ENCODE results near the gene ARPC1A. TPM values are rescaled to one million over a fixed set of nuclear protein-coding genes. Genes with fewer than 3 reads are reported as not detected.
A peak's percentile ranks its signal among the peaks of the same experiment; 100 is the strongest.
"Not testable (repeated sequence)": the region's sequence is repeated elsewhere in the genome, so short reads cannot be mapped to it uniquely, and the experiment has no call there.

The ARPC1A gene
- total RNA-seq, 2 donors from 2014 or later = 62.3 to 69.8 TPM

DNA sequence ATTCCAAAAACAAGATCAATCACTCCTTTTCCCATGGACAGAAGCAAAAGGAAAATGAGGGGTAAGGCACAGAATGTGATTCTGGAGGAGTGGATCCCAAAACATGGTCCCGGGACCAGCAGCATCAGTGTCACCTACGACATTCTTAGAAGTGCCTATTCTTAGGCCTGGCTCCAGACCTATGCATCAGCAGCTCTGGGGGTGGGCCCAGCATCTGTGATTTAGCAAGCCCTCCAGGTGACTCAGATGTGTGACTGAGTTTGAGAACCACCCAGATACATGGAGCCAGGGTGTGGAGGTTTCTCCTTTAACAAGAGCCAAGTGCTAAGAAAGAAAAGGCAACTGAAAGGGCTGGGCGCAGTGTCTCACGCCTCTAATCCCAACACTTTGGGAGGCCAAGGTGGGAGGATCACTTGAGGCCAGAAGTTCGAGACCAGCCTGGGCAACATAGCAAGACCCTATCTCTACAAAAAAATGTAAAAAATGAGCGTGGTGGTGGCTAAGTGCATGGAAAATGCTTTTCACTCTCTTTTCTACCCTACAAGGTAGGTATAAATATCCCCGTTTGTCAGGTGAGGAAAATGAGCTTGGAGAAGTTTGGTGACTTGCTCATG is 17.1 kb upstream of the ARPC1A start:
- H3K9me3 Mint-ChIP-seq = no peaks in the 10 kb centered on the region
- no peaks in the 10 kb centered on the region for H3K36me3 Mint-ChIP-seq (ENCODE audit: insufficient read depth in 2 of 2)
- H3K27me3 Mint-ChIP-seq (ENCODE audit: low read depth) = peaks cover 9% of the 10 kb centered on the region
- H3K4me1 Mint-ChIP-seq (ENCODE audit: low read depth) = peaks cover 10% of the 10 kb centered on the region
- peak; percentile 59 to 76 for ATAC-seq (replicated peaks in 1 of 2)
- DNase-seq = peak; percentile 17 to 18
- H3K4me3 Mint-ChIP-seq = no peak overlapping the region
- no peak overlapping the region for H3K27ac Mint-ChIP-seq

DNA sequence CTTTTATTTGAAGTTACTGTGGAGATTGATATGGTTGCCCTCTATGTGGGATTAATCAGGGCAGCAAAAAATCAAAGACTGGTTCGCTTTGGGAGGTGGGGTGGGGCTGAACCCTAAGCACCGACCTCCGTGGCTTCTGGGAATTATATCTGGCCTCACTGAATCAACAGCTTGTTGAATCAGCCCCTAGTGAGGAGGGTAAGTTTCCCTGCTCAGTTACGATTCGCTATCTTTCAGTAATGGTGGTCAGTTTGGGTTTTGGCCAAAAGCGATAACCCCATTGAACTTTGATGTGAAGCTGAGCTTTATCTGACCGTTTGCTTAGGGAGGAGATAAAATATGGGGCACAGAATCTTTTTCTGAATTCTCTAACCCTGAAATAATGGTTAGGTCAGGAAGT is 16.6 kb upstream of the ARPC1A start:
- no peak overlapping the region for H3K27ac Mint-ChIP-seq
- H3K9me3 Mint-ChIP-seq = no peaks in the 10 kb centered on the region
- no peaks in the 10 kb centered on the region for H3K36me3 Mint-ChIP-seq (ENCODE audit: insufficient read depth in 2 of 2)
- H3K4me1 Mint-ChIP-seq (ENCODE audit: low read depth) = peaks cover 16% of the 10 kb centered on the region
- ATAC-seq (replicated peaks in 1 of 2) (no peak), DNase-seq (no peak)
- H3K27me3 Mint-ChIP-seq (ENCODE audit: low read depth) = peaks cover 9% of the 10 kb centered on the region
- H3K4me3 Mint-ChIP-seq = no peak overlapping the region

DNA sequence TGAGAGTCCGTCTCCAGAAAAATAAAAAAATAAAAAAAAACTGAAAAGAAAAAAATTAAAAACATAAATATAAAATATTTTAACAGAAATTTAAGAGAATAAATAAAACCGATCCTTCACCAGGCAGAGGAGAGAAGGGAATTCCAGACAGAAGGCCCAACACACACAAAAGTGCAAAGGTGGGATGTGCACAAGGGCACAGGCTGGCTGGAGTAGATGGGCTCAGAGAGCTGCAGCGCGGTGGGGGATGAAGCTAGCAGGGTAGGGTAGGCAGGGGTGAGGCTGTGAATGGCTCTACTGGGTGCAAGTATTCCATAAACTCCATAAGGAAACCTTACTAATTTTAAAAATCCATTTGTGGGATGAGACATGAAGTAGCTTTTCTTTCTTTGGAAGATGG is 15.7 kb upstream of the ARPC1A start:
- ATAC-seq (replicated peaks in 1 of 2) (no peak), DNase-seq (no peak)
- Mint-ChIP-seq H3K9me3 (no peaks in the 10 kb centered on the region), H3K36me3 (ENCODE audit: insufficient read depth in 2 of 2) (no peaks in the 10 kb centered on the region), H3K4me1 (ENCODE audit: low read depth) (peaks cover 22% of the 10 kb centered on the region), H3K27me3 (ENCODE audit: low read depth) (peaks cover 9% of the 10 kb centered on the region), H3K27ac (no peak overlapping the region), H3K4me3 (no peak overlapping the region)

DNA sequence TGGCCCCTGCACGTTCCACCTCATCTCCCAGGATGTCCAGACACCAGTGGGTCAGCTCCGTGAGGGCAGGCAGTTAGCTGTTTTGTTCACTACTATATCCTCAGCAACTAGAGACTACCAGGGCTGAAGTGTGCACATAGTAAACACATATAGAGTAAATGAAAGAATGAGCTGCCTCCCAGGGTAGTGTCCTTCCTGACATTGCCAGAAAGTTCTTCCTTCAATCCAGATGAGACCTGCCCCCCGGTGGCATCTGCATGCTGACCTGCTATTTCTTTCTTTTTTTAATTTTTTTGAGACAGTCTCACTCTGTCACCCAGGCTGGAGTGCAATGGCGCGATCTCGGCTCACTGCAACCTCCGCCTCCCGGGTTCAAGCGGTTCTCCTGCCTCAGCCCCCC is 14.0 kb upstream of the ARPC1A start:
- Mint-ChIP-seq H3K36me3 (ENCODE audit: insufficient read depth in 2 of 2) (no peaks in the 10 kb centered on the region), H3K27ac (no peak overlapping the region), H3K4me1 (ENCODE audit: low read depth) (peaks cover 22% of the 10 kb centered on the region), H3K9me3 (no peaks in the 10 kb centered on the region), H3K4me3 (no peak overlapping the region), H3K27me3 (ENCODE audit: low read depth) (peaks cover 9% of the 10 kb centered on the region)
- ATAC-seq (replicated peaks in 1 of 2) = no peak
- DNase-seq = no peak

DNA sequence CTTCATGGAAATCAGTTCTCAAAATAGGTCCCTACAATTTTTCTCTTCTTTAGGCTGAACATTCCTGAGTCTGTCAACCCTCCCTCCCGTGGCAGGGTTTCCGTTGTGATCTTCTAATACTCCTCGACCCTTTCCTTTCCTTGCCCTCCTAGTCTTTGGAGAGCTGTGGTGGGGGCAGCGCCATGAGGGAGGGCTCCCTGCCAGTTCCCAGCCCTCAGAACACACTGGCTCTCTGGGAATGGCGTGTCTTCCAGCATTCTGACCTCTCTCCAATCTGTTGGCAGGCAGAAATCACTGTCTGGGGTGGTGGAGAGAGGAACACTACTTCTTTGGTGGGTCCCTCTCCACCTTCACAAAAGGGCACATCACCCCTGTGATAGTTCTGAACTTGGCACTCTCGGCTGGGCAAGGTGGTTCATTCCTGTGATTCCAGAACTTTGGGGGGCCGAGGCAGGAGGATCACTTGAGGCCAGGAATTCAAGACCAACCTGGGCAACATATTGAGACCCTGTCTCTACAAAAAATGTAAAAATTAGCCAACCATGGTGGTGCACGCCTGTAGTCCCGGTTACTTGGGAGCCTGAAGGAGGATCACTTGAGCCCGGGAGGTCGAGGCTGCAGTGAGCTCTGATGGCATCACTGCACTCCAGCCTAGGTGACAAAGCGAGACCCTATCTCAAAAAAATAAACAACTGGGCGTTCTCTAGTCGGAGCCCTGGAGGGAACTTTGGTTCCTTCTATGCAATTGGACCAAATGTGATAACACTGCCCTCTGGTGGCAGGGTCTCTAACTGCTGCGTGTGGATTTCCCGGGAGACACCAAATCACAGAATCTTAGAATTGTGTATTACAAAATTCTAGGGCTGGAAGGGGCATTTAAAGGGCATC is 13.1 kb upstream of the ARPC1A start:
- DNase-seq = peak; percentile 68 to 80
- peaks cover 9% of the 10 kb centered on the region for H3K27me3 Mint-ChIP-seq (ENCODE audit: low read depth)
- H3K36me3 Mint-ChIP-seq (ENCODE audit: insufficient read depth in 2 of 2) = no peaks in the 10 kb centered on the region
- ATAC-seq (replicated peaks in 1 of 2) = peak; percentile 41 to 49
- H3K27ac Mint-ChIP-seq = no peak overlapping the region
- peaks cover 22% of the 10 kb centered on the region for H3K4me1 Mint-ChIP-seq (ENCODE audit: low read depth)
- no peaks in the 10 kb centered on the region for H3K9me3 Mint-ChIP-seq
- H3K4me3 Mint-ChIP-seq = peak overlapping the region; percentile 22 to 39

DNA sequence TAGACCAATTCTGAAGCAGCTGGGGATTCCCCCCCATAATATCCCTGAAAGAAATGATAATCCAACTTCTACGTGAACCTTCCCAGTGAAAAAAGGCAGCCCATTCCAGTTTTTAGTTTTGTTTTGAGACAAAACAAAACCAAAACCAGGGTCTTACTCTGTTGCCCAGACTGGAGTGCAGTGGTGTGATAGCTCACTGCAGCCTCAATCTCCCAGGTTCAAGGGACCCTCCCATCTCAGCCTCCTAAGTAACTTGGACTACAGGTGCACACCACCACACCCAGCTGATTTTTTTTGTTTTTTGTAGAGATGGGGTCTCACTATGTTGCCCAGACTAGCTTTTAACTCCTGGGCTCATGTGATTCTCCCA is 12.5 kb upstream of the ARPC1A start:
- no peaks in the 10 kb centered on the region for H3K9me3 Mint-ChIP-seq
- no peaks in the 10 kb centered on the region for H3K36me3 Mint-ChIP-seq (ENCODE audit: insufficient read depth in 2 of 2)
- no peak overlapping the region for H3K27ac Mint-ChIP-seq
- peaks cover 22% of the 10 kb centered on the region for H3K4me1 Mint-ChIP-seq (ENCODE audit: low read depth)
- H3K4me3 Mint-ChIP-seq = peak overlapping the region; percentile 22 to 39
- no peak for DNase-seq
- peaks cover 9% of the 10 kb centered on the region for H3K27me3 Mint-ChIP-seq (ENCODE audit: low read depth)
- no peak for ATAC-seq (replicated peaks in 1 of 2)

DNA sequence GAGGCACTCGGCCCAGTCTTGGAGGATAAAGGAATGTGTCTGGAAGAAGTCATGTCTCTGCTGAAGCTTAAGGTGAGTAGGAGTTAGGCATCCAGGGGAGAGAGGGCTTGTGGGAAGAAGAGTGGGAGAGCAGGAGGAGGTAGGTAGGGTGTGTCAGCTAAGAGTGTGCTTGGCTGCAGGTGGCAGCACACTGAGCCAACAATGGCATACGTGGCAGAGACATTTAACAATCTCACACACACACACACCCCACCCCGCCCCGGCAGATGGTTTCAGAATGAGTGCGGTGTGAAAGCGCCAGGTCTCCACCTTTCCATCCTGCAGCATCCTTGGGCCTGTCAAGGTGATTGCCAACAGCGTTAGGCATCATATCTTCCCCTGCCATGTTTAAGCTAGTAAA is 11.2 kb upstream of the ARPC1A start:
- H3K27ac Mint-ChIP-seq = no peak overlapping the region
- H3K4me3 Mint-ChIP-seq = no peak overlapping the region
- ATAC-seq (replicated peaks in 1 of 2) (peak; percentile 92 to 93), DNase-seq (peak; percentile 59 to 65)
- peaks cover 22% of the 10 kb centered on the region for H3K4me1 Mint-ChIP-seq (ENCODE audit: low read depth)
- H3K27me3 Mint-ChIP-seq (ENCODE audit: low read depth) = peaks cover 9% of the 10 kb centered on the region
- no peaks in the 10 kb centered on the region for H3K9me3 Mint-ChIP-seq
- no peaks in the 10 kb centered on the region for H3K36me3 Mint-ChIP-seq (ENCODE audit: insufficient read depth in 2 of 2)

DNA sequence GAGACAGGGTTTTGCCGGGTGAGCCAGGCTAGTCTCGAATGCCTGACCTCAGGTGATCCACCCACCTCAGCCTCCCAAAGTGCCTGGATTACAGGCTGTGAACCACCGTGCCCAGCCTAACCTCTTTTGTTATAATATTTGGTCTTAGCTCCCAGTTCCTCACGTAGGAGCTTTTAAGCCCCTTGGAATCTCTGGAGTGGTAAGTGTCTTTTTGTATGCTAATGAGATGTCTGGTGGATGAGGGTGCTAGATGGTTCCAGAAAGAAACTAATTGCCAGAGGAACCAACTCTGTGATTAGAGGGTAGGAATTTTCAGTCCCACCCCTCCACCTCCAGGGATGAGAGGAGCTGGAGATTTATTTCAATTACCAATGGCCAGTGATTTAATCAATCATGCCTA is 5.3 kb upstream of the ARPC1A start:
- no peak for ATAC-seq (replicated peaks in 1 of 2)
- no peaks in the 10 kb centered on the region for H3K27me3 Mint-ChIP-seq (ENCODE audit: low read depth)
- no peaks in the 10 kb centered on the region for H3K4me1 Mint-ChIP-seq (ENCODE audit: low read depth)
- H3K27ac Mint-ChIP-seq = no peak overlapping the region
- H3K36me3 Mint-ChIP-seq (ENCODE audit: insufficient read depth in 2 of 2) = no peaks in the 10 kb centered on the region
- H3K4me3 Mint-ChIP-seq = no peak overlapping the region
- H3K9me3 Mint-ChIP-seq = no peaks in the 10 kb centered on the region
- no peak for DNase-seq

DNA sequence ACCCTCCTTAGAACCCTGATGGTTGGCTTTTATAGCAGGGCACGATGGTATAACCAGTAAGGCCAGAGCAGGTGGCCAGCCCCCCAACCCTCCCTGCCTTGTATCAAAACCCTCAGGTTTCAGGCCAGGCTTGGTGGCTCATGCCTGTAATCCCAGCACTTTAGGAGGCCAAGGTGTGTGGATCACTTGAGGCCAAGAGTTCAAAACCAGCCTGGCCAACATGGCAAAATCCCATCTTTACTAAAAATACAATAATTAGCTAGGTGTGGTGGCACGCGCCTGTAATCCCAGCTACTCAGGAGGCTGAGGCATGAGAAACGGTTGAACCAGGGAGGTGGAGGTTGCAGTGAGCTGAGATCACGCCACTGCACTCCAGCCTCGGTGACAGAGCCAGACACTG is 3.0 kb upstream of the ARPC1A start:
- H3K27ac Mint-ChIP-seq; DNase-seq; H3K36me3 Mint-ChIP-seq (ENCODE audit: insufficient read depth in 2 of 2); H3K9me3 Mint-ChIP-seq; H3K4me3 Mint-ChIP-seq; H3K27me3 Mint-ChIP-seq (ENCODE audit: low read depth); ATAC-seq (replicated peaks in 1 of 2): not testable (repeated sequence)
- peaks cover 13% of the 10 kb centered on the region for H3K4me1 Mint-ChIP-seq (ENCODE audit: low read depth)

DNA sequence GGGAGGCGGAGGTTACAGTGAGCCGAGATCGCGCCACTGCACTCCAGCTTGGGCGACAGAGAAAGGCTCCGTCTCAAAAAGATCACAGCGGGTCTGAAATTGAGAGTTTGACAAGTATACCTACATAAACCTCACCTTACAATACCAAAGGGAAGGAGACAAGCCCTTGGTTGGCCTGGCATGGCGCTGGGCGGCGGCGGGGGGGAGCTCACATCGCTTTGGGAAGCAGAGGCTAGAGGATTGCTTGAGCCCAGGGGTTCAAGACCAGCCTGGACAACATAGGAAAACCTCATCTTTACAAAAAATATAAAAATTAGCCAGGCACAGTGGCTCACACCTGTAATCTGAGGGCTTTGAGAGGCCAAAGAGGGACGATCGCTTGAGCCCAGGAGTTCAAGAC is 1.1 kb upstream of the ARPC1A start:
- no peak for ATAC-seq (replicated peaks in 1 of 2)
- H3K9me3 Mint-ChIP-seq = no peaks in the 10 kb centered on the region
- no peaks in the 10 kb centered on the region for H3K27me3 Mint-ChIP-seq (ENCODE audit: low read depth)
- H3K36me3 Mint-ChIP-seq (ENCODE audit: insufficient read depth in 2 of 2) = peaks cover 4 to 11% of the 10 kb centered on the region in 2 donors
- H3K27ac Mint-ChIP-seq = peak overlapping the region; percentile 92
- H3K4me1 Mint-ChIP-seq (ENCODE audit: low read depth) = peaks cover 30% of the 10 kb centered on the region
- no peak for DNase-seq
- H3K4me3 Mint-ChIP-seq = peak overlapping the region; percentile 89 to 95

DNA sequence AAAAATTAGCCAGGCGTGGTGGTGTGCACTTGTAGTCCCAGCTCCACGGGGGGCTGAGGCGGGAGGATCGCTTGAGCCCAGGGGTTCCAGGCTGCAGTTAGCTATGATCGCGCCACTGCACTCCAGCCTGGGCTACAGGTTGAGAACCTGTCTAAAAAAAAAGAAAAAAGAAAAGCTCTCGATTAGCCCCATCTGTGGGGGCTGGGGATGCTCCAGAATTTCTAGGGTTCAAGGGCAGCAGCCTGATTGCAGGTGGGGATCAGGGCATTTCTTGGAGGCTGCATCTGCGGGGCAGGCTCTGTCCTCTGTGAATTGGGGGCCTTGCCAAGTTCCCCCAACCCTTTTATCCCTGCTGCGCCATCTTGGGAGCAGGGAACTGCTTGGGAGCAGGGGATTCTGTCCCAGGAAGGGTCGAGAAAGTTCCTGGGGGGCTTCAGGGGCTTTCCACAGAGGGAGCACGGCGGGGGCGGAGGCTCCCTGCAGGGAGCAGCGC is 651 bp upstream of the ARPC1A start:
- Mint-ChIP-seq H3K4me3 (peak overlapping the region; percentile 89 to 95), H3K36me3 (ENCODE audit: insufficient read depth in 2 of 2) (peaks cover 4 to 11% of the 10 kb centered on the region in 2 donors), H3K27ac (peak overlapping the region; percentile 92), H3K27me3 (ENCODE audit: low read depth) (no peaks in the 10 kb centered on the region), H3K4me1 (ENCODE audit: low read depth) (peaks cover 34% of the 10 kb centered on the region), H3K9me3 (no peaks in the 10 kb centered on the region)
- ATAC-seq (replicated peaks in 1 of 2) (no peak), DNase-seq (no peak)

DNA sequence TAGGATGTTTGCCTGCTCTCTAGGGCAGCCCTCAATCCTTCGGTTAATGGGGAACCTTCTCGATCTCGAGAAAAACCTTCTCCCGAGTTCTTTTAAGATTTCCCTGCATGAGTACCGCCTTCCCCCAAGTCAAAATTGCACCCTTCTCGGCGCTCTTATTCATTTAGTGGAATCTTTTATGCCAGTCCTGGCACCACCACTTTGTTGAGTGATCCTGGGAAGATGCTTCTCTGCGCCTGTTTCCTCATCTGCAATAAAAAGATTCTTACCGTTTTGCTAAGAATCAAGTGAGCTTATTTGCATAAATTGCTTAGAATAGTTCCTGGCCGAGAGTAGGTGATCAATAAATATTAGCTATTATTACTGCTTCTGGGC is 697 bp downstream of the ARPC1A start:
- Mint-ChIP-seq H3K27me3 (ENCODE audit: low read depth) (no peaks in the 10 kb centered on the region), H3K4me1 (ENCODE audit: low read depth) (peaks cover 47% of the 10 kb centered on the region), H3K9me3 (no peaks in the 10 kb centered on the region), H3K27ac (peak overlapping the region; percentile 95), H3K4me3 (peak overlapping the region; percentile 89 to 95), H3K36me3 (ENCODE audit: insufficient read depth in 2 of 2) (peaks cover 4 to 12% of the 10 kb centered on the region in 2 donors)
- DNase-seq = no peak
- no peak for ATAC-seq (replicated peaks in 1 of 2)

DNA sequence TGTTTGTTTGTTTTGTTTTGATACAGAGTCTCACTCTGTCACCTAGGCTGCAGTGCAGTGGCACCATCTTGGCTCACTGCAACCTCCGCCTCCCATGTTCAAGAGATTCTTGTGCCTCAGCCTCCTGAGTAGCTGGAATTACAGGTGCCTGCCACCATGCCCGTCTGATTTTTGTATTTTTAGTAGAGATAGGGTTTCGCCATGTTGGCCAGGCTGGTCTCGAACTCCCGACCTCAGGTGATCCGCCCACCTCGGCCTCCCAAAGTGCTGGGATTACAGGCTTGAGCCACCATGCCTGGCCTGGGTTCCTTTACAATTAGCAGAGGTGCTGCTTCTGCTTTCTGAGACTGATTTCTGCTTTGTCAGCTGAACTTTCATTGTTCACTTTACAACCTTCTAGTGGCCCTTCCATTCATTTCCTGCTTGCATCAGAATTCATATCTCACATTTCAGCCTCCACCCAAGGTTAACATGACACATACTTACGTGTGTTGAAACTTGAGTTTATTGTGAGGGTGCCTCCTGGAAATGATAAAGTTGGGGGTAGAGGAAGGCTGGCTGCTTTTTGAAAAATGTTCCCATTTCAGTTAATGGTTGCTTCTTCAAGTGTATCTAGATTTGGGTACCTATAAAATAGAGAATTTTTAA is 4.7 kb downstream of the ARPC1A start:
- peak; percentile 69 to 80 for ATAC-seq (replicated peaks in 1 of 2)
- H3K36me3 Mint-ChIP-seq (ENCODE audit: insufficient read depth in 2 of 2) = peaks cover 8 to 25% of the 10 kb centered on the region in 2 donors
- DNase-seq = peak; percentile 25 to 51
- H3K9me3 Mint-ChIP-seq; H3K27me3 Mint-ChIP-seq (ENCODE audit: low read depth): not testable (repeated sequence)
- peaks cover 58% of the 10 kb centered on the region for H3K4me1 Mint-ChIP-seq (ENCODE audit: low read depth)
- peak overlapping the region; percentile 95 for H3K27ac Mint-ChIP-seq
- peak overlapping the region; percentile 47 to 82 for H3K4me3 Mint-ChIP-seq

All from activated T-cell treated with anti-CD3 and anti-CD28 coated beads, Interleukin-2, amount 50 U/mL, for 72 hours (primary cell).